HG03280 (cell line): ENCODE results near the gene GRB10.

ENCODE experiments used
- ATAC-seq: cut with Tn5 transposase; IDR thresholded peaks from one replicate; pipeline ENCODE4 v1.9.1; 2021; ENCODE audit warnings: mild to moderate bottlenecking, moderate library complexity; ENCODE audit not compliant: unreplicated experiment

GRB10 gene

GRCh38 chr7:50803359-50804337, 21.0 kb upstream of the GRB10 start:
- no peak for ATAC-seq

GRCh38 chr7:50801907-50802306, 19.2 kb upstream of the GRB10 start:
- ATAC-seq, result no peak

GRCh38 chr7:50799873-50800272, 17.2 kb upstream of the GRB10 start:
- no peak for ATAC-seq

- ATAC-seq, result no peak
These were observed 15.4 kb upstream of the GRB10 start for GRCh38 chr7:50798126-50798525.

GRCh38 chr7:50795831-50796230, 13.1 kb upstream of the GRB10 start:
- no peak for ATAC-seq

GRCh38 chr7:50795253-50795652, 12.6 kb upstream of the GRB10 start:
- no peak for ATAC-seq

- ATAC-seq, result no peak
These were observed 11.4 kb upstream of the GRB10 start for GRCh38 chr7:50793947-50794570.

GRCh38 chr7:50793120-50793946, 10.6 kb upstream of the GRB10 start:
- no peak for ATAC-seq

- ATAC-seq, result no peak
These were observed 9.8 kb upstream of the GRB10 start for GRCh38 chr7:50792342-50793119.

GRCh38 chr7:50791938-50792341, 9.2 kb upstream of the GRB10 start:
- ATAC-seq, result no peak

- no peak for ATAC-seq
These were observed 8.8 kb upstream of the GRB10 start for GRCh38 chr7:50791363-50791937.

- ATAC-seq, result no peak
These were observed 7.7 kb upstream of the GRB10 start for GRCh38 chr7:50790381-50790780.

GRCh38 chr7:50788382-50788781, 5.7 kb upstream of the GRB10 start:
- no peak for ATAC-seq

GRCh38 chr7:50787825-50788224, 5.1 kb upstream of the GRB10 start:
- no peak for ATAC-seq

GRCh38 chr7:50785346-50785745, 2.6 kb upstream of the GRB10 start:
- no peak for ATAC-seq

- no peak for ATAC-seq
These were observed 1.3 kb upstream of the GRB10 start for GRCh38 chr7:50783801-50784507.

GRCh38 chr7:50783303-50783702, 607 bp upstream of the GRB10 start:
- no peak for ATAC-seq

- no peak for ATAC-seq
These were observed 1.1 kb downstream of the GRB10 start for GRCh38 chr7:50781381-50782293.

GRCh38 chr7:50780436-50780835, 2.3 kb downstream of the GRB10 start:
- no peak for ATAC-seq
